Left lobe of liver (tissue), 2 donors: ENCODE data around the gene EPHA6. TPM values are rescaled to one million over a fixed set of nuclear protein-coding genes. Genes with fewer than 3 reads are reported as not detected.
"Not testable (repeated sequence)": the region's sequence is repeated elsewhere in the genome, so short reads cannot be mapped to it uniquely, and the experiment has no call there.

Experiments used
- ATAC-seq: fragments of 200-7000 bp; cut with Tn5 transposase; one replicate; pipeline ENCODE4 v1.9.1; 2020; ENCODE audit warnings: mild to moderate bottlenecking, moderate library complexity
- DNase-seq: peaks from one replicate; pipeline ENCODE4 v3.0.0-alpha.2; 2020; ENCODE audit warnings: low spot score
- total RNA-seq: library from RNA; stranded (reverse); gene quantifications from one replicate; pipeline ENCODE4 v1.2.1, GENCODE V29; 2021
- donor health status: DM: no; HTN: no; CAD: no; lungs with moderate emphysema.
- donor health status: DM: no; HTN: yes; CAD: no.

EPHA6 gene
- total RNA-seq, 1 donor from 2014 or later, result not detected

DNA sequence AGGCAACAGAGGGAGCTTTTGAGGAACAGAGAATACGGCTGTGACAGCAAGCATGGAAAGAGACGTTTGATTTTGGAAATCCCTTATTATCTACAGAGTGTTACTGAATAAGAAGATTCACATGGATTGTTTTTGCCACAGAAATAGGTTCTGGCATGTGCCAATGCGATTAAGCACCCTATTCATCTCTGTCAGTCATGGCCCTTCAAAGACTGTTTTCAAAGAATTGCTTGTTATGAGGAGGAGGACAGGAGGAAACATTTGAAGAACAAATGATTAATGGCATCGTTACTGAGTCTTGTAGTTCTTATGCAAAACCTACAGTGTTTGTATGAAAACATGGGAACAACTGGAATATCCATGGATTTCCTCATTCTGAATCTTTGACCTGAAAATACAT is 86.2 kb downstream of the EPHA6 start:
- ATAC-seq (no peak), DNase-seq (no peak)

- no peak for ATAC-seq
- no peak for DNase-seq
Measured at GRCh38 chr3:96915445-96915844, 101.1 kb downstream of the EPHA6 start.

DNA sequence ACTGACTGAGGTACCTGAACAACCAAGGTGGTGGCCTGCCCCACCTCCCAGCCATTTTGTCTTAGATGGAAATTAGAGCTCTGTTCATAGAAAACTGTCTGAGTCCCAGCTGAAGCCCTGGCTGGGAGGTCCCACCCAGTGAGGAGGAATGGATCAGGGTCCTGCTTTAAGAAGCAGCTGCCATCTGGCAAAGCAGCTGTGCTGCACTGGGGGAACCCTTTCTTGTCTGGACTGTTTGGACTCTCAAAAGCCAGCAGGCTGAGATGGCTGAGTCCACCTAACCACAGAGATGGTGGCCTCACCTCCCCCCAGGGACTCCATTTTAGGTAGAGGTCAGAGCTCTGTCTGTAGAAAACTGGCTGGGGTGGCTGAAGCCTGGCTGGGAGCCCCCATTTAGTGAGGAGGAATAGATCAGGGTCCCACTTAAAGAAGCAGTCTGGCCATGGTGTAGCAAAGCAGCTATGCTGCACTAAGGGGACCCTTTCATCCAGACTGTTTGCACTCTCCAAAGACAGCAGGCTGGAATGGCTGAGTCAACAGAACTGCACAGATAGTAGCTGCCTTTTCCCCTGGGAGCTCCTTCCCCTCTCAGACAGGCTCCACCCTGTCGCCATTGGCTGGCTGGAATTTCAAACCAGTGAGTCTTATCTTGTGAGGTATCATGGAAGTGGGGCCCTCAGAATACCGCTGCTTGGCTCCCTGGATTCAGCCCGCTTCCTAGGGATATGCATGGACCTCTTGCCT is 116.9 kb downstream of the EPHA6 start:
- ATAC-seq (no peak), DNase-seq (no peak)

- ATAC-seq, DNase-seq: not testable (repeated sequence)
Measured at GRCh38 chr3:96942131-96942530, 127.7 kb downstream of the EPHA6 start.

GRCh38 chr3:96958856-96959255 is 144.5 kb downstream of the EPHA6 start:
- DNase-seq, result no peak
- ATAC-seq, result no peak

DNA sequence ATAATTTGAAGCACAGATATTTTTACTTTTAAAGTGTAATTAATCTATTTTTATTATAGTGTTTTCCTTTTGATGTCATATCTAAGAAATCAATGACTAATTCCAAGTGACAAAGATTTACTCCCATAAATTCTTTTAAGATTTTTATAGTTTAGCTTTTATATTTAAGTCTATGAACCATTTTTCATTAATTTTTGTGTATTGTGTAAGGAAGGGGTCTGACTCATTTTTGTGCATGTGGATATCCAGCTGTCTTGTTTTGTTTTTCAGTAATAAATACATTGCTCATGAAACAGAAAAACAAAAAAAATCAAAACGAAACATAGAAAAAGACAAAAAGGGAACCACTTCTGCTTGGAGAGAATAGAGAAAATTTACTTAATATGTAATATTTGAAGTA is 145.1 kb downstream of the EPHA6 start:
- ATAC-seq, result no peak
- no peak for DNase-seq

- DNase-seq (no peak), ATAC-seq (no peak)
Measured at GRCh38 chr3:96959901-96960641, 145.7 kb downstream of the EPHA6 start.

DNA sequence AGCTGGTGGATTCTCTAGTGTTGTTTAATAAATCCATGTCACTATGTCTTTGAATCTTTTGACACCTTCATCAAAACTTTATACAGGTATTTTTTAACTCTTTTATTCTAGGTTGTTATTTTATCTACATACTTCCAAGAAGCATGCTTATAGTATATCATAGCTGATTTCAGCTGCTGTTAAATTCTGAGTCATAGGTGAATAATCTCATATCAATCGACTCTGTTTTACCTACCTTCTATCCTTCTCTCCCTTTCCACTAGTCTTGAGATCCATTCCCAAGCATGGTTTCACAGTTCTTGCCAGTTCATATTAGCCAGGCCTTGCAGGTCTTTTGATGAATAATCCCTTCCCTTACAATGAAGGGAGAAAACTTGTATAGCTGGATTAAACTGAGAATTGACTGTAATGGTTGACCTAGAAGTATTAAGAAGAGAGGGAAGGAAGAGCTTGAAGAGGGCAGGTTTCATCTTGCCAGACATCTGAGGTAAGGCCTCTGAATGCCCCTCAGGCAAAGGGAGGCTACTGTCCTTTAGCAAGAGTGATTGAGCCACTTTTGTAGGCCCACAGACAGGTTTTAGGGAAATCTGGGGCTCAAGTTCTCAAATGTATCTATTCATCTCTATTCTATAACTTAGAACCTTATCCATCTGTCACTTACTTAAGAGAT is 146.4 kb downstream of the EPHA6 start:
- ATAC-seq (no peak), DNase-seq (no peak)

GRCh38 chr3:96961576-96961975 is 147.2 kb downstream of the EPHA6 start:
- ATAC-seq (no peak), DNase-seq (no peak)

DNA sequence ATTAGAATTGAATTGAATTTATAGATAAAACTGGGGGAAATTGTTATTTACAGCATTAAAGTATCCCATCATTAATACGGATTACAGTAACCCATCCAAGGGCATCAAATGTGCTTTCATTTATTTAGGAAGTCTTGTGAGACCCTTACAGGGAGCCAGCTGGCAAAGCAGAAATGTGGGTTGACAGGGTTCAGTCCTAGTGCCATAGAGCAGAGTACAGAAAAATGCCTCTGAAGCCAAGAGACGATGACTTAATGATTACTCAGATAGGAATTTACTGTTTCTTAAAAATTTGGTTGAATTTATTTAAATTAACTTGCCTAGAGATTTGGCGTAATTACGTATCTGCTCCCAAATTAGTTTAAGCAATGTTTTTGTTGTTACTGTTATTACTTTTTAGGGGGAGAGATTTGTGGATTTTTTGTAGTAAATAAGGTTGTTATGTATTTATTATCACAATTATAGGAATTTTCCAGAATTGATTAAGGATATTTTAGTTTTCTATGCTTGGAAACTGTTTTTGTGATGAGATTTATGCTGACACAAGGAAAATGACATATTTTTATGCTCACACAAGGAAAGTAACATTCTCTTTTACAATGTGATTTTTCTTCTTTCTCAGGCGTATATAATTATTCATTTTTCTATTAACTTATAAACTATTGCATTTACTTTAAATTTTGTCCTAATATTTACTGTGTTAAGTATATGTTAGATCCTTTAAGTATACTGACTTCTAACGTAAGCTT is 152.0 kb downstream of the EPHA6 start:
- no peak for ATAC-seq
- no peak for DNase-seq

DNA sequence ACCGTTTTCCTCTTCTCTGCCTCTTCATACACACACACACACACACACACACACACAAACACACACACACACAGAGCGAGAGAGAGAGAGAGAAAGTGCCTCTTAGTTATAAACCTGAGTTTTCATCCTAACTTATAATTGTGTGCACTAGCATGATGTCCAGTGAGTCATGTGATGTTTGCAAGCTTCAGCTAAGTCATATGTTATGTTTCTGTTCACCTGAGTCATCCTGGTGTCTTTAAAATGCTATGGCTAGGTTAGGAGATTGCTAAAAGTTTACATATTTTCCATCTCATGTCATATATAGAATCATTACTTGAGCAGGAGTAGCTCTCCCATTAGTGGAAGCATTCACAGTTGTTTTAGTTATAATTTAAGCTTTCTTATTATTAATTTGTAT is 155.8 kb downstream of the EPHA6 start:
- DNase-seq, result no peak
- no peak for ATAC-seq

DNA sequence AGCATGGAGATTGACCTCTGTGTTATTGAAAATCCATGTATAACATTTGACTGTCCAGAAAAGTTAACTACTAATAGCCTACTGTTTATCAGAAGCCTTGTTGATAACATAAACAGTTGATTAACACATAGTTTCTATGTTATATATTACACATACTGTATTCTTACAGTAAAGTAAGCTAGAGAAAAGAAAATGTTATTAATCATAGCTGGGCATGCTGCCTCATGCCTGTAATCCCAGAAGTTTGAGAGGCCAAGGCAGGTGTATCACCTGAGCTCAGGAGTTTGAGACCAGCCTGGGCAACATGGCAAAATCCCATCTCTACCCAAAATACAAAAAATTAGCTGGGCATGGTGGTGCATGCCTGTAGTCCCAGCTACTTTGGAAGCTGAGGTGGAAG is 163.3 kb downstream of the EPHA6 start:
- no peak for ATAC-seq
- DNase-seq, result no peak

DNA sequence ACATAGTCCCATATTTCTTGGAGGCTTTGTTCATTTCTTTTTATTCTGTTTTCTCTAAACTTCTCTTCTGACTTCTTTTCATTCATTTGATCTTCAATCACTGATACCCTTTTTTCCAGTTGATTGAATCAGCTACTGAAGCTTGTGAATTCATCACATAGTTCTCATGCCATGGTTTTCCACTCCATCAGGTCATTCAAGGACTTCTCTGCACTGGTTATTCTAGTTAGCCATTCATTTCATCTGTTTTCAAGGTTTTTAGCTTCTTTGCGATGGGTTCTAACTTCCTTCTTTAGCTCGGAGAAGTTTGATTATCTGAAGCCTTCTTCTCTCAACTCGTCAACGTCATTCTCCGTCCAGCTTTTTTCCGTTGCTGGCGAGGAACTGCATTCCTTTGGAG is 169.3 kb downstream of the EPHA6 start:
- ATAC-seq, DNase-seq: not testable (repeated sequence)

- ATAC-seq (no peak), DNase-seq (no peak)
Measured at GRCh38 chr3:96986241-96986640, 171.8 kb downstream of the EPHA6 start.

GRCh38 chr3:96991231-96991630 is 176.8 kb downstream of the EPHA6 start:
- ATAC-seq (no peak), DNase-seq (no peak)

GRCh38 chr3:96991800-96992365 is 177.5 kb downstream of the EPHA6 start:
- no peak for DNase-seq
- no peak for ATAC-seq

- ATAC-seq (no peak), DNase-seq (no peak)
Measured at GRCh38 chr3:96994988-96995387, 180.6 kb downstream of the EPHA6 start.

- ATAC-seq (no peak), DNase-seq (no peak)
Measured at GRCh38 chr3:96996009-96996408, 181.6 kb downstream of the EPHA6 start.

GRCh38 chr3:97001611-97002010 is 187.2 kb downstream of the EPHA6 start:
- no peak for ATAC-seq

DNA sequence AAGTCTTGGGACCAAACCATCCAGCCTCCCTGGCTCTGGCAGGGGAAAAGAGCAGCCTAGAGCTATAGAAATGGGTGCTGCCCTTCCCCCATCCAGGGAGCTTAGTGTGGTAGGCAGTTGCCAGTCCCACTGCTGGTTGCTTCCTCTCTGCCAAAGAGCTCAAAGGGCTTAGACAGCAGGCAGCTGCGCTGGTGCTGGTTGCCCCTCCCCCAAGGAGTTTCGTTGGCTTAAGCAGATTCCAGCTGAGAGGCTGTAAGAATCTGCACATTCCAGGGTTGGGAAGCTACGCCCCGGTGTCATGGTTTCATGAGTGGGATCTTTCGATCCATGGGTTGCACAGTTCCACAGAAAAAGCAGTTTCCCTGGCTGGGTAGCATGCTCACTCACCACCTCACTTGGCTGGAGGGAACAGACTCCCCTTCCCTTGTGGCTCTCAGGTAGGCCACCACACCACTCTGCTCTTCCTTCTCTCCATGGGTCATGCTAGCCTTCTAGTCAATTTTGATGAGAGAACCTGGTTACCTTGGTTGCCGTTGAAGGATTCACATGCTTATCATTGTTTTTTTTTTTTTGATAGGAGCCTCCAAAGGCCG is 195.1 kb downstream of the EPHA6 start:
- DNase-seq (no peak), ATAC-seq (no peak)

More at GRCh38 chr3:97001611-97002010, 187.2 kb downstream of the EPHA6 start:
- DNase-seq, result no peak
